GM12873 (cell line): ENCODE measurements around the gene SMOC1.

Experiments
- TF ChIP-seq, protein P1 (sequence below): IDR thresholded peaks from 2 replicates; pipeline ENCODE4 v1.5.1; 2012; ENCODE audit warnings: low read depth, mild to moderate bottlenecking, moderate library complexity, low read length, control low read depth; ENCODE audit not compliant: insufficient read depth; ENCODE audit errors: missing control alignments

SMOC1 gene

GRCh38 chr14:70080076-70080475 is 200.9 kb downstream of the SMOC1 start:
- TF ChIP-seq, protein P1, sequence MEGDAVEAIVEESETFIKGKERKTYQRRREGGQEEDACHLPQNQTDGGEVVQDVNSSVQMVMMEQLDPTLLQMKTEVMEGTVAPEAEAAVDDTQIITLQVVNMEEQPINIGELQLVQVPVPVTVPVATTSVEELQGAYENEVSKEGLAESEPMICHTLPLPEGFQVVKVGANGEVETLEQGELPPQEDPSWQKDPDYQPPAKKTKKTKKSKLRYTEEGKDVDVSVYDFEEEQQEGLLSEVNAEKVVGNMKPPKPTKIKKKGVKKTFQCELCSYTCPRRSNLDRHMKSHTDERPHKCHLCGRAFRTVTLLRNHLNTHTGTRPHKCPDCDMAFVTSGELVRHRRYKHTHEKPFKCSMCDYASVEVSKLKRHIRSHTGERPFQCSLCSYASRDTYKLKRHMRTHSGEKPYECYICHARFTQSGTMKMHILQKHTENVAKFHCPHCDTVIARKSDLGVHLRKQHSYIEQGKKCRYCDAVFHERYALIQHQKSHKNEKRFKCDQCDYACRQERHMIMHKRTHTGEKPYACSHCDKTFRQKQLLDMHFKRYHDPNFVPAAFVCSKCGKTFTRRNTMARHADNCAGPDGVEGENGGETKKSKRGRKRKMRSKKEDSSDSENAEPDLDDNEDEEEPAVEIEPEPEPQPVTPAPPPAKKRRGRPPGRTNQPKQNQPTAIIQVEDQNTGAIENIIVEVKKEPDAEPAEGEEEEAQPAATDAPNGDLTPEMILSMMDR, result no peak
